Measurements from ENCODE around the gene HPCA.

The HPCA gene

GRCh38 chr1:32937061-32937460 lies 50.8 kb downstream of the HPCA start:
- no peak for DNase-seq (ENCODE audit: low read depth)

- no peak for DNase-seq (ENCODE audit: low read depth)
Observed at GRCh38 chr1:32939655-32940371, 53.5 kb downstream of the HPCA start.

DNA sequence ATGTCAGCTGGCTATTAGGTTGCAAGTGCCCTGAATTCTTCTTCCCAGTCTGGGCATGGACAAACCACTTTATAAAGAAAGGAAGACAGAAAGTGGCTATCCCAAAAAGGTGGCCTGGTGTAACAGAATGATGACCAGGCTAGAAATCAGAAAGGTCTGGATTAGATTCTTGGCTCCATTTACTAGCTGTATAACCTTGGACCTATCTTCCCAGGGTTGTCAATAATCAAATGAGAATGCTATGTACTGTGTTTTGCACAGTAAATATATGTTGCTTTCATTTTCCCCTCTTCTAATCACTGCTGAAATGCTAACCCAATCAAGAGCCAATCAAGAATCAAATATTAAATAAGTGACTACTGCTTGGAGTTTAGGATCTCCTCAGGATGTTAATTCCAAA lies 57.9 kb downstream of the HPCA start:
- no peak for DNase-seq (ENCODE audit: low read depth)

Data from activated gamma-delta T cell treated with anti-CD3 and anti-CD28 coated beads, Interleukin-2, amount 50 U/mL, for 16 hours (primary cell).